ENCODE results near the gene KRT75. TPM values are rescaled to one million over a fixed set of nuclear protein-coding genes. Genes with fewer than 3 reads are reported as not detected.

KRT75 gene
- total and polyA plus RNA-seq, 2 of the 13 experiments (the other 11 are each of a cell fraction or from before 2014, with no cell fraction given), result not detected

GRCh38 chr12:52398176-52398575 is 36.0 kb downstream of the KRT75 start:
- 0% methylated on average over 1 of the region's 1 CpG for WGBS (ENCODE audit: low lambda C conversion rate)
- in situ Hi-C loops (cut with HindIII; ENCODE audit: extremely low pct_ligation_motif_present, low pct_unique_long_range_greater_than_20kb), result loop anchor here (25.0 kb wide), 1 partner anchor 589 kb away; no protein-coding TSS in a partner anchor

More at GRCh38 chr12:52398176-52398575, 36.0 kb downstream of the KRT75 start:
- Histone ChIP-seq H2AFZ (ENCODE audit: low read length) (no peak overlapping the region), H3K36me3 (replicated peaks in 1 of 2; ENCODE audit: control insufficient read depth in 1 of 2, insufficient read depth in 2 of 2, low read length in 2 of 2) (no peaks in the 10 kb centered on the region), H3K79me2 (ENCODE audit: insufficient read depth, low read length) (no peaks in the 10 kb centered on the region), H3K27me3 (ENCODE audit: control insufficient read depth in 1 of 2, insufficient read depth in 2 of 2, low read length in 2 of 2) (peaks cover 1 to 17% of the 10 kb centered on the region in 2 experiments; a peak in 4 of 5 replicates), H3K27ac (ENCODE audit: extremely low read length, insufficient read depth, low read length) (no peak overlapping the region), H4K20me1 (ENCODE audit: insufficient read depth, low read length) (0 out of 2 replicates have a peak, but pooled peaks cover 2% of the 10 kb centered on the region), H3K4me3 (replicated peaks in 1 of 3; ENCODE audit: insufficient read depth in 1 of 3, low read depth in 2 of 3, low read length in 3 of 3) (no peak overlapping the region), H3K9me3 (ENCODE audit: low read length) (no peaks in the 10 kb centered on the region), H3K4me2 (ENCODE audit: low read depth, low read length) (no peak overlapping the region), H3K9ac (ENCODE audit: insufficient read depth, low read depth, low read length) (no peak overlapping the region), H3K4me1 (ENCODE audit: insufficient read depth, low read length) (no peaks in the 10 kb centered on the region)
- no peak for DNase-seq (ENCODE audit: low spot score)
- BruUV-seq (replicated peaks), result no TSS peak
- TF ChIP-seq CREB1 (IDR thresholded peaks at IDR 0.05) (peak; percentile 52; the same call in 1 of the 2 replicates), CREB1 (CRISPR knock-in tag; IDR thresholded peaks at IDR 0.05) (no peak), AFF4 (CRISPR knock-in tag; IDR thresholded peaks at IDR 0.05) (no peak), ZFP36L1 (CRISPR knock-in tag; IDR thresholded peaks at IDR 0.05) (no peak), NFE2 (CRISPR knock-in tag; IDR thresholded peaks at IDR 0.05) (no peak)
- POLR2A ChIA-PET, result no interaction called here
- CTCF ChIA-PET (ENCODE audit: low intra/inter-chr PET ratio, low total read pairs), result no interaction called here
- ATAC-seq, result no peak
- FAIRE-seq, result no peak
- intact Hi-C loops (cut with micrococcal nuclease; ENCODE audit: unreplicated experiment), result no loop called here
